H1 (cell line): ENCODE data around the gene GPSM1. TPM values are rescaled to one million over a fixed set of nuclear protein-coding genes. Genes with fewer than 3 reads are reported as not detected.

ENCODE experiments used
- CTCF ChIA-PET: fragments of 300-600 bp; sonication (Branson Sonifier 250); formaldehyde crosslinking; loops from one replicate; lab custom pipeline; 2021; ENCODE audit not compliant: partially characterized antibody; lab: Charles Lee
- POLR2A ChIA-PET: fragments of 300-600 bp; sonication (Branson Sonifier 250); formaldehyde crosslinking; loops from one replicate; lab custom pipeline; 2021; ENCODE audit warnings: inconsistent platforms; ENCODE audit not compliant: partially characterized antibody; lab: Charles Lee
- DNase-seq, 2 experiments: peaks; one replicate each; pipeline versions ENCODE4 v3.0.0 to v3.0.0-alpha.2; 2010 to 2022; ENCODE audit warnings: low spot score in 2 of 2, low read depth in 1 of 2, mixed read lengths in 1 of 2
- FAIRE-seq: peaks from 2 replicates; lab custom pipeline; 2011; peaks lifted over from hg19 to GRCh38; lab: Jason Lieb, UNC
- H2AFZ ChIP-seq: 2 replicates; pipeline ENCODE4 v1.8.1; 2012; ENCODE audit warnings: low read length, inconsistent platforms
- H2AK5ac ChIP-seq: 2 replicates; pipeline ENCODE4 v1.6.1; 2013; ENCODE audit warnings: low read depth, low read length
- H2BK120ac ChIP-seq: replicated peaks from 2 replicates; pipeline ENCODE3; 2013; ENCODE audit warnings: low read depth, low read length, inconsistent platforms
- H2BK12ac ChIP-seq: 2 replicates; pipeline ENCODE4 v1.6.1; 2013; ENCODE audit warnings: low read depth, low read length
- H2BK15ac ChIP-seq: 2 replicates; pipeline ENCODE4 v1.6.1; 2013; ENCODE audit warnings: low read length
- H2BK20ac ChIP-seq: 2 replicates; pipeline ENCODE4 v1.6.1; 2013; ENCODE audit warnings: low read length
- H2BK5ac ChIP-seq: 2 replicates; pipeline ENCODE4 v1.6.1; 2013; ENCODE audit warnings: low read depth, low read length
- H3K14ac ChIP-seq: 2 replicates; pipeline ENCODE4 v1.6.1; 2013; ENCODE audit warnings: inconsistent platforms; ENCODE audit not compliant: insufficient read length
- H3K18ac ChIP-seq: 2 replicates; pipeline ENCODE4 v1.6.1; 2013; ENCODE audit warnings: low read length; ENCODE audit errors: extremely low read depth
- H3K23ac ChIP-seq: 2 replicates; pipeline ENCODE4 v1.6.1; 2013; ENCODE audit warnings: inconsistent platforms; ENCODE audit not compliant: insufficient read length
- H3K23me2 ChIP-seq: 2 replicates; pipeline ENCODE4 v1.6.1; 2013; ENCODE audit warnings: low read depth, low read length
- H3K27ac ChIP-seq: 2 replicates; pipeline ENCODE4 v1.6.1; 2011; ENCODE audit warnings: low read depth, low read length, inconsistent platforms
- H3K27me3 ChIP-seq, 4 experiments: replicated peaks in 1 of 4; 1 replicate in 1 of 4; 2 replicates in 3 of 4; pipeline versions ENCODE4 v1.6.1 to v1.8.1; 2011 to 2013; ENCODE audit warnings: low read length in 3 of 4, mild to moderate bottlenecking in 3 of 4, inconsistent platforms in 2 of 4, mixed read lengths in 2 of 4, moderate library complexity in 1 of 4; ENCODE audit not compliant: control insufficient read depth in 3 of 4, insufficient read depth in 3 of 4; ENCODE audit errors: extremely low read depth in 1 of 4
- H3K36me3 ChIP-seq, 4 experiments: 2 replicates each; pipeline versions ENCODE4 v1.6.1 to v1.8.1; 2011 to 2013; ENCODE audit warnings: mild to moderate bottlenecking in 4 of 4, low read length in 3 of 4, moderate library complexity in 2 of 4, control low read depth in 1 of 4, inconsistent platforms in 1 of 4; ENCODE audit not compliant: insufficient read depth in 4 of 4, control insufficient read depth in 2 of 4
- H3K4ac ChIP-seq: replicated peaks from 2 replicates; pipeline ENCODE3; 2013; ENCODE audit warnings: low read length, low read depth, mixed read lengths, inconsistent platforms; ENCODE audit not compliant: insufficient read length
- H3K4me1 ChIP-seq, 4 experiments: replicated peaks in 1 of 4; 1 replicate in 1 of 4; 2 replicates in 3 of 4; pipeline versions ENCODE4 v1.6.1 to v1.8.1; 2011 to 2013; ENCODE audit warnings: low read length in 3 of 4, inconsistent platforms in 2 of 4, mixed read lengths in 1 of 4; ENCODE audit not compliant: insufficient read depth in 4 of 4, control insufficient read depth in 3 of 4
- H3K4me2 ChIP-seq, 2 experiments: 2 replicates each; pipeline versions ENCODE4 v1.6.1 to v1.8.1; 2011 to 2013; ENCODE audit warnings: low read depth in 2 of 2, low read length in 2 of 2, control low read depth in 1 of 2, inconsistent platforms in 1 of 2, mild to moderate bottlenecking in 1 of 2; ENCODE audit not compliant: insufficient read depth in 1 of 2
- H3K4me3 ChIP-seq, 4 experiments: fragments of 200-600, 300-600 bp in 1 of 4; sonication (generic), shearing (Covaris generic), sonication (Bioruptor Twin) in 1 of 4; 2 replicates each; pipeline versions ENCODE4 v1.5.1 to v1.8.1; 2011 to 2016; ENCODE audit warnings: low read length in 4 of 4, low read depth in 3 of 4, control low read depth in 2 of 4, inconsistent platforms in 2 of 4, mild to moderate bottlenecking in 2 of 4, mixed read lengths in 1 of 4, moderate library complexity in 1 of 4; ENCODE audit not compliant: insufficient read depth in 2 of 4; ENCODE audit errors: extremely low read depth in 1 of 4
- H3K56ac ChIP-seq: replicated peaks from 2 replicates; pipeline ENCODE3; 2013; ENCODE audit warnings: low read depth, mild to moderate bottlenecking, mixed read lengths, low read length, inconsistent platforms; ENCODE audit not compliant: insufficient read length
- H3K79me1 ChIP-seq: 2 replicates; pipeline ENCODE4 v1.6.1; 2013; ENCODE audit warnings: low read depth, low read length, control low read depth
- H3K79me2 ChIP-seq, 2 experiments: 2 replicates each; pipeline versions ENCODE4 v1.6.1 to v1.8.1; 2012 to 2013; ENCODE audit warnings: low read length in 2 of 2, mild to moderate bottlenecking in 2 of 2, inconsistent platforms in 1 of 2; ENCODE audit not compliant: insufficient read depth in 2 of 2, control insufficient read depth in 1 of 2
- H3K9ac ChIP-seq, 4 experiments: replicated peaks in 1 of 4; 1 replicate in 1 of 4; 2 replicates in 3 of 4; pipeline versions ENCODE4 v1.6.1 to v1.8.1; 2011 to 2013; ENCODE audit warnings: low read depth in 3 of 4, low read length in 3 of 4, control low read depth in 2 of 4, mild to moderate bottlenecking in 2 of 4, moderate library complexity in 2 of 4, inconsistent platforms in 1 of 4; ENCODE audit errors: extremely low read depth in 1 of 4
- H3K9me3 ChIP-seq, 2 experiments: 2 replicates each; pipeline versions ENCODE4 v1.6.1 to v1.8.1; 2012 to 2013; ENCODE audit warnings: mild to moderate bottlenecking in 2 of 2, moderate library complexity in 2 of 2, control low read depth in 1 of 2, inconsistent platforms in 1 of 2, low read depth in 1 of 2, low read length in 1 of 2, mixed read lengths in 1 of 2; ENCODE audit not compliant: insufficient read depth in 2 of 2
- H4K20me1 ChIP-seq, 2 experiments: replicated peaks in 1 of 2; 2 replicates each; pipeline versions ENCODE3 to v1.8.1; 2011 to 2013; ENCODE audit warnings: inconsistent platforms in 2 of 2, low read length in 2 of 2, mild to moderate bottlenecking in 1 of 2; ENCODE audit not compliant: insufficient read depth in 2 of 2, control insufficient read depth in 1 of 2
- H4K5ac ChIP-seq: 2 replicates; pipeline ENCODE4 v1.6.1; 2013; ENCODE audit warnings: low read length, low read depth, mixed read lengths, inconsistent platforms; ENCODE audit not compliant: insufficient read length
- H4K8ac ChIP-seq: 2 replicates; pipeline ENCODE4 v1.8.0; 2013; ENCODE audit warnings: mild to moderate bottlenecking, moderate library complexity, low read length, inconsistent platforms; ENCODE audit not compliant: insufficient read depth; ENCODE audit errors: extremely low read depth
- H4K91ac ChIP-seq: replicated peaks from 2 replicates; pipeline ENCODE3; 2013; ENCODE audit warnings: low read length, mixed read lengths, inconsistent platforms; ENCODE audit not compliant: insufficient read length
- CBX5 ChIP-seq: fragments of 300-800, 300-1000 bp; sonication (generic); IDR thresholded peaks from 2 replicates; pipeline ENCODE4 v1.7.1; 2016; ENCODE audit warnings: antibody characterized with exemption, low read length, low read depth
- CTCF ChIP-seq, 3 experiments: IDR thresholded peaks; 1 replicate in 2 of 3; 2 replicates in 1 of 3; pipeline versions ENCODE4 v1.5.1 to v1.6.1; 2011; ENCODE audit warnings: low read length in 3 of 3, mild to moderate bottlenecking in 3 of 3, inconsistent platforms in 2 of 3, low read depth in 1 of 3, moderate library complexity in 1 of 3; ENCODE audit not compliant: insufficient read depth in 1 of 3; ENCODE audit errors: control extremely low read depth in 1 of 3
- NRF1 ChIP-seq: IDR thresholded peaks from 2 replicates; pipeline ENCODE4 v1.6.1; 2011; ENCODE audit warnings: mild to moderate bottlenecking, low read depth, low read length, improper control_type of control experiment
- SP4 ChIP-seq: IDR thresholded peaks from 2 replicates; pipeline ENCODE4 v1.6.1; 2012; ENCODE audit warnings: low read length, inconsistent platforms
- TAF7 ChIP-seq: optimal IDR thresholded peaks from 2 replicates; pipeline ENCODE3; 2011; ENCODE audit warnings: low read depth, mild to moderate bottlenecking, inconsistent platforms, low read length, moderate library complexity, borderline replicate concordance
- USF2 ChIP-seq: IDR thresholded peaks from 2 replicates; pipeline ENCODE4 v1.6.1; 2011; ENCODE audit warnings: low read length, improper control_type of control experiment
- WGBS, 2 experiments: shearing (Covaris generic) in 1 of 2; methylation state at CpG; one replicate each; pipeline versions ENCODE4 v1.1.6 to v1.1.7; 2013 to 2015; ENCODE audit warnings: low lambda C conversion rate in 2 of 2, mixed read lengths in 2 of 2, inconsistent platforms in 1 of 2, low coverage in 1 of 2, missing lambda C conversion rate in 1 of 2; ENCODE audit not compliant: insufficient replicate concordance in 2 of 2, insufficient coverage in 1 of 2, insufficient read length in 1 of 2; ENCODE audit errors: extremely low coverage in 1 of 2, missing lambda C conversion rate in 1 of 2; 5-methylcytosine and 5-hydroxymethylcytosine counted together
- polyA plus RNA-seq, 7 experiments: library from polyadenylated mRNA; depleted of rRNA in 3 of 7; stranded (reverse) in 5 of 7; unstranded in 2 of 7; fragments of >200 nt in 5 of 7; fragments of 200-250 nt in 2 of 7; gene quantifications; 1 replicate in 5 of 7; 2 replicates in 1 of 7; 4 replicates in 1 of 7; pipeline versions ENCODE4 v1.2.1 to v1.2.3, GENCODE V29; 2011 to 2013; ENCODE audit warnings: missing spikeins in 2 of 7, mixed read lengths in 2 of 7
- total RNA-seq: library from RNA; stranded (reverse); fragmentation: NEBNext Ultra II Directional; extraction: Animal tissue kit (Norgen Biotek cat#: 25700); gene quantifications from 2 replicates; pipeline ENCODE4 v1.2.1, GENCODE V29; 2021

GPSM1 gene
- total and polyA plus RNA-seq, 2 of the 8 experiments (the other 6 are each of a cell fraction or from before 2014, with no cell fraction given), result 12.8 to 18.0 TPM

GRCh38 chr9:136361754-136362449 lies 34.6 kb downstream of the GPSM1 start:
- no peak overlapping the region for H3K18ac ChIP-seq
- H3K14ac ChIP-seq, result no peak overlapping the region
- H3K56ac ChIP-seq, result no peak overlapping the region
- WGBS, 2 experiments, result 90% methylated on average over 25 of the region's 26 CpGs; no CpG with 5 or more reads in 1 of the 2 experiments
- H3K4me1 ChIP-seq, result peaks cover 0 to 8% (median under 1%) of the 10 kb centered on the region in 4 experiments; a peak in 3 of 7 replicates
- peaks cover 3 to 7% of the 10 kb centered on the region in 2 experiments for H4K20me1 ChIP-seq
- H2BK15ac ChIP-seq, result no peak overlapping the region
- H4K5ac ChIP-seq, result no peak overlapping the region
- H3K23me2 ChIP-seq, result no peaks in the 10 kb centered on the region; the same call in 1 of the 2 replicates
- H3K36me3 ChIP-seq, result peaks cover 0 to 2% (median 0%) of the 10 kb centered on the region in 4 experiments; a peak in 1 of 8 replicates
- peaks cover 0 to 3% of the 10 kb centered on the region in 2 experiments; a peak in 1 of 4 replicates for H3K9me3 ChIP-seq
- H3K23ac ChIP-seq, result no peak overlapping the region
- FAIRE-seq (no peak), DNase-seq (no peak)
- peak overlapping the region; percentile 77; the same call in 1 of the 2 replicates for H4K8ac ChIP-seq
- no peak for TF ChIP-seq SP4
- TF ChIP-seq USF2, result no peak
- no peak for TF ChIP-seq CBX5
- TF ChIP-seq TAF7, result no peak
- TF ChIP-seq NRF1, result no peak
- TF ChIP-seq CTCF (IDR thresholded peaks at IDR 0.05; ENCODE audit: control extremely low read depth in 1 of 3, insufficient read depth in 1 of 3, low read depth in 1 of 3, low read length in 3 of 3), result peak in 1 of 3 experiments; percentile 10; a peak in 1 of 4 replicates
- peaks cover 0 to 2% (median 0%) of the 10 kb centered on the region in 4 experiments; a peak in 2 of 7 replicates for H3K27me3 ChIP-seq
- no peak overlapping the region for H3K4ac ChIP-seq
- H2AK5ac ChIP-seq, result no peak overlapping the region
- H2BK20ac ChIP-seq, result no peak overlapping the region
- no peak overlapping the region for H2BK12ac ChIP-seq
- POLR2A ChIA-PET, result interaction anchor here (1.1 to 15.8 kb wide), 6 partner anchors 8 to 39 kb away, joined by 3 to 137 read pairs (median 24); partner anchors contain the start of genes CARD9 and SNAPC4
- no peak overlapping the region for H4K91ac ChIP-seq
- no peak overlapping the region for H3K4me3 ChIP-seq
- H2BK5ac ChIP-seq, result no peak overlapping the region
- H2BK120ac ChIP-seq, result no peak overlapping the region
- no peak overlapping the region for H2AFZ ChIP-seq
- no peak overlapping the region for H3K27ac ChIP-seq
- H3K79me1 ChIP-seq, result peaks cover 3% of the 10 kb centered on the region
- H3K9ac ChIP-seq, result no peak overlapping the region
- CTCF ChIA-PET, result interaction anchor here (0.7 to 7.1 kb wide), 7 partner anchors 10 to 304 kb away, joined by 3 to 80 read pairs (median 7); partner anchors contain the start of gene CARD9
- no peak overlapping the region; a peak in 1 of 4 replicates for H3K4me2 ChIP-seq
- H3K79me2 ChIP-seq, result no peaks in the 10 kb centered on the region
